Uterus (tissue), 4 donors: ENCODE data around the gene VIT. TPM values are rescaled to one million over a fixed set of nuclear protein-coding genes. Genes with fewer than 3 reads are reported as not detected.

Source experiments
- DNase-seq, 2 donors: peaks; one replicate each; pipeline ENCODE4 v3.0.0-alpha.2; 2019 to 2020
- H3K27ac ChIP-seq, 2 donors: fragments of 200-600 bp; sonication (generic); 1 replicate in 1 of 2; 2 replicates in 1 of 2; pipeline ENCODE4 v1.5.1; 2016 to 2018
- H3K27me3 ChIP-seq, 2 donors: fragments of 200-600 bp; sonication (generic); one replicate each; pipeline ENCODE4 v1.5.1; 2018 to 2019; ENCODE audit warnings: control low read depth in 1 of 2
- H3K36me3 ChIP-seq, 2 donors: fragments of 200-600 bp; sonication (generic); one replicate each; pipeline ENCODE4 v1.5.1; 2019; ENCODE audit warnings: control low read depth in 1 of 2
- H3K4me1 ChIP-seq, 2 donors: fragments of 200-600 bp; sonication (generic); one replicate each; pipeline ENCODE4 v1.5.1; 2018 to 2019; ENCODE audit warnings: control low read depth in 1 of 2
- H3K4me3 ChIP-seq, 2 donors: fragments of 200-600 bp; sonication (generic); 1 replicate in 1 of 2; 2 replicates in 1 of 2; pipeline ENCODE4 v1.5.1; 2018 to 2019; ENCODE audit warnings: mild to moderate bottlenecking in 1 of 2
- H3K9me3 ChIP-seq, 2 donors: fragments of 200-600 bp; sonication (generic); one replicate each; pipeline ENCODE4 v1.5.1; 2019; ENCODE audit warnings: control low read depth in 1 of 2
- POLR2A ChIP-seq, 2 donors: fragments of 450-650 bp; IDR thresholded peaks; one replicate each; pipeline ENCODE4 v1.6.1; 2016; ENCODE audit warnings: antibody characterized with exemption in 2 of 2, mild to moderate bottlenecking in 1 of 2, moderate library complexity in 1 of 2
- intact Hi-C: fragments of 100-400 bp; cut with DNase I; formaldehyde crosslinking; loops from one replicate; pipeline ENCODE4 v1.15.1; 2023; ENCODE audit warnings: low total_unique reads
- total RNA-seq, 4 donors: library from RNA; depleted of rRNA in 3 of 4; stranded (reverse); fragments of >200 nt in 3 of 4; gene quantifications; one replicate each; pipeline versions ENCODE4 v1.1.0 to v1.2.4, GENCODE V29; 2014 to 2023
- TF ChIP-seq, protein P1 (sequence below), 4 experiments: fragments of 200-600 bp in 2 of 4; fragments of 450-650 bp in 2 of 4; sonication (generic) in 2 of 4; IDR thresholded peaks; one replicate each; pipeline ENCODE4 v1.5.1; 2016 to 2019; ENCODE audit warnings: antibody characterized with exemption in 4 of 4, mild to moderate bottlenecking in 2 of 4, moderate library complexity in 1 of 4
- donor health status: DM: yes; HTN: yes; CAD: no.

The VIT gene
- total RNA-seq, 4 donors from 2014 or later, result 0.26 to 6.2 (median 2.8) TPM

DNA sequence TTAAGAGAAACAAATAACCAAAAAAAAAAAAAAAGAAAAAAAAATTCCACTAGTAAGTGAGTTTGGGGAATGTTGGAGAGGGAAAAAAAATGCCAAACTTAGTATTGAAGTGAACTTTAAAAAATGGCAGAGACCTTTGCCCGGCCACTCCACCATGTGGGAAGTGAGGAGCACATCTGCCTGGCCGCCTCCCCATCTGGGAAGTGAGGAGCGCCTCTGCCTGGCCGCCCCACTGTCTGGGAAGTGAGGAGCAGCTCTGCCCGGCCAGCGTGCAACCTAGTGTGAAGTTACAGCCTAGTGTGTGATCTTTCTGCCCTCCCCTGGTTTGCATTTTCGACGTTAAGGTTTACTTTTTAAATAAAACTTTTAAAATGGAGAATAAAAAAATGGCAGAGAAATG lies 33.9 kb upstream of the VIT start:
- Histone ChIP-seq H3K4me3 (no peak overlapping the region), H3K27ac (no peak overlapping the region), H3K9me3 (no peaks in the 10 kb centered on the region), H3K36me3 (no peaks in the 10 kb centered on the region), H3K4me1 (no peaks in the 10 kb centered on the region), H3K27me3 (no peaks in the 10 kb centered on the region)
- TF ChIP-seq POLR2A (IDR thresholded peaks at IDR 0.05), result no peak
- TF ChIP-seq, protein P1, sequence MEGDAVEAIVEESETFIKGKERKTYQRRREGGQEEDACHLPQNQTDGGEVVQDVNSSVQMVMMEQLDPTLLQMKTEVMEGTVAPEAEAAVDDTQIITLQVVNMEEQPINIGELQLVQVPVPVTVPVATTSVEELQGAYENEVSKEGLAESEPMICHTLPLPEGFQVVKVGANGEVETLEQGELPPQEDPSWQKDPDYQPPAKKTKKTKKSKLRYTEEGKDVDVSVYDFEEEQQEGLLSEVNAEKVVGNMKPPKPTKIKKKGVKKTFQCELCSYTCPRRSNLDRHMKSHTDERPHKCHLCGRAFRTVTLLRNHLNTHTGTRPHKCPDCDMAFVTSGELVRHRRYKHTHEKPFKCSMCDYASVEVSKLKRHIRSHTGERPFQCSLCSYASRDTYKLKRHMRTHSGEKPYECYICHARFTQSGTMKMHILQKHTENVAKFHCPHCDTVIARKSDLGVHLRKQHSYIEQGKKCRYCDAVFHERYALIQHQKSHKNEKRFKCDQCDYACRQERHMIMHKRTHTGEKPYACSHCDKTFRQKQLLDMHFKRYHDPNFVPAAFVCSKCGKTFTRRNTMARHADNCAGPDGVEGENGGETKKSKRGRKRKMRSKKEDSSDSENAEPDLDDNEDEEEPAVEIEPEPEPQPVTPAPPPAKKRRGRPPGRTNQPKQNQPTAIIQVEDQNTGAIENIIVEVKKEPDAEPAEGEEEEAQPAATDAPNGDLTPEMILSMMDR (IDR thresholded peaks at IDR 0.05), result no peak
- DNase-seq, result no peak
- intact Hi-C loops, result no loop called here

DNA sequence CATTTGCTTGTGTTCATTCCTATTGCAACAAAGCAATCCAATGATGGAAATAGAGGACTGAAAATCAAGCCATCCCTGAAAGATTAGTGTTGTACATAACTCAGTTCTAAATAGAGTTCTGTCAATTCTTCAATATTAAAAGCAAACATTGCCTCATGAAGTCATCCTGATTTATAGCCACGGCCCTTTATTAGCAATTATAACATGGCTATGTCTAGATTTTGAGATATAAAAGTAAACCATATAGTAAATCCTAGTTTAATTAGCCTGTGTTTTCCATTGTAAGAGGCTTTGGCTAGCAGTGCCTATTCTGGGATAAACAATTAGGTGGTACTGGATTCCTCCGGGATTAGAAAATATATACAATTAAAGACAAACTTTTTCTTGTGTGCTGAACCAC lies 33.2 kb upstream of the VIT start:
- Histone ChIP-seq H3K4me3 (no peak overlapping the region), H3K27ac (no peak overlapping the region), H3K27me3 (no peaks in the 10 kb centered on the region), H3K36me3 (no peaks in the 10 kb centered on the region), H3K4me1 (no peaks in the 10 kb centered on the region), H3K9me3 (no peaks in the 10 kb centered on the region)
- no peak for TF ChIP-seq POLR2A (IDR thresholded peaks at IDR 0.05)
- TF ChIP-seq, protein P1 (IDR thresholded peaks at IDR 0.05), result no peak
- no peak for DNase-seq
- intact Hi-C loops, result no loop called here

- TF ChIP-seq POLR2A (IDR thresholded peaks at IDR 0.05), result no peak
- TF ChIP-seq, protein P1 (IDR thresholded peaks at IDR 0.05), result peak; percentile 66 to 80 (median 78)
- intact Hi-C loops, result no loop called here
These were observed 32.4 kb upstream of the VIT start for GRCh38 chr2:36663851-36664695.

DNA sequence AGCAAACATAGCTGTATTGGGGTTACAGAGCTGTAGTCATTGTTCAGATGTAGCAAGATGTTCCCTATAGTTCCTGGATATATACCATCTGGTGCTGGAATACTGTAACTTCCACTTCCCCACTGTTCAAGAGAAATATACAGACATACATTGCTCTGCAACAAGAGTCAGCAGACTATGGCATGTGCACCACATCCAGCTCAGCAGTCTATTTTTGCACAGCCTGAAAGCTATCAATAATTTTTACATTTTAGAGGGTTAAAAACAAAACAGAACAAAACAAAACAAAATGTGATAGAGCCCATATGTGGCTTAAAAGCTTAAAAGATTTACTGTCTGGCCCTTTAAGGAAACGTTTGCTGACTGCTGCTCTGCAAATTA lies 31.8 kb upstream of the VIT start:
- Histone ChIP-seq H3K4me3 (no peak overlapping the region), H3K36me3 (no peaks in the 10 kb centered on the region), H3K4me1 (no peaks in the 10 kb centered on the region), H3K27ac (no peak overlapping the region), H3K9me3 (no peaks in the 10 kb centered on the region), H3K27me3 (no peaks in the 10 kb centered on the region)
- no peak for DNase-seq
- intact Hi-C loops, result no loop called here
- no peak for TF ChIP-seq POLR2A (IDR thresholded peaks at IDR 0.05)
- TF ChIP-seq, protein P1 (IDR thresholded peaks at IDR 0.05), result no peak

More at GRCh38 chr2:36663851-36664695, 32.4 kb upstream of the VIT start:
- H3K27me3 ChIP-seq, result no peaks in the 10 kb centered on the region
- no peaks in the 10 kb centered on the region for H3K4me1 ChIP-seq
- H3K9me3 ChIP-seq, result no peaks in the 10 kb centered on the region
- H3K4me3 ChIP-seq, result no peak overlapping the region
- H3K36me3 ChIP-seq, result no peaks in the 10 kb centered on the region
- no peak overlapping the region for H3K27ac ChIP-seq
- DNase-seq, result peak in 1 of 2 donors; percentile 27

- Histone ChIP-seq H3K4me3 (no peak overlapping the region), H3K4me1 (no peaks in the 10 kb centered on the region), H3K27ac (no peak overlapping the region), H3K9me3 (no peaks in the 10 kb centered on the region), H3K36me3 (no peaks in the 10 kb centered on the region), H3K27me3 (no peaks in the 10 kb centered on the region)
- intact Hi-C loops, result no loop called here
- no peak for TF ChIP-seq POLR2A (IDR thresholded peaks at IDR 0.05)
- TF ChIP-seq, protein P1 (IDR thresholded peaks at IDR 0.05), result no peak
- DNase-seq, result no peak
These were observed 28.6 kb upstream of the VIT start for GRCh38 chr2:36667931-36668330.
